A549 (cell line): ENCODE data around the gene ANXA10.

Experiments used
- BCL3 ChIP-seq: fragments of >200 bp; sonication (Bioruptor Twin); formaldehyde crosslinking; IDR thresholded peaks from 3 replicates; pipeline ENCODE4 v1.6.1; 2016
- CHD2 ChIP-seq: fragments of 150-350 bp; IDR thresholded peaks from 2 replicates; pipeline ENCODE4 v1.6.1; 2014; ENCODE audit warnings: low read length; ENCODE audit not compliant: partially characterized antibody
- CTCF ChIP-seq: fragments of >200 bp; sonication (Bioruptor Twin); formaldehyde crosslinking; IDR thresholded peaks from 3 replicates; pipeline ENCODE4 v1.5.1; 2016
- EP300 ChIP-seq, 2 experiments: fragments of >200 bp; sonication (Bioruptor Twin); formaldehyde crosslinking; IDR thresholded peaks; 2 replicates in 1 of 2; 3 replicates in 1 of 2; pipeline ENCODE4 v1.6.1; 2016 to 2017
- HOXB13 ChIP-seq: fragments of 250-450 bp; sonication (Bioruptor Pico); IDR thresholded peaks from 2 replicates; pipeline ENCODE4 v1.5.0; 2020; ENCODE audit warnings: low read depth, mild to moderate bottlenecking, moderate library complexity
- JUN ChIP-seq, 2 experiments: fragments of >200 bp; sonication (Bioruptor Twin); formaldehyde crosslinking; IDR thresholded peaks; 2 replicates in 1 of 2; 3 replicates in 1 of 2; pipeline ENCODE4 v1.6.1; 2016 to 2017
- MYC ChIP-seq: IDR thresholded peaks from 2 replicates; pipeline ENCODE4 v1.6.1; 2012; ENCODE audit warnings: mild to moderate bottlenecking, inconsistent platforms, low read length, improper control_type of control experiment, borderline replicate concordance
- POLR2A ChIP-seq: IDR thresholded peaks from 2 replicates; pipeline ENCODE4 v1.6.1; 2012; ENCODE audit warnings: mild to moderate bottlenecking, low read length
- RAD21 ChIP-seq, 2 experiments: fragments of >200 bp in 1 of 2; sonication (Bioruptor Twin) in 1 of 2; formaldehyde crosslinking in 1 of 2; IDR thresholded peaks in 1 of 2; conservative IDR thresholded peaks in 1 of 2; 2 replicates in 1 of 2; 3 replicates in 1 of 2; pipeline ENCODE4 v1.6.1; 2012 to 2018; ENCODE audit warnings: inconsistent platforms in 1 of 2
- REST ChIP-seq: fragments of 200-600 bp; sonication (generic); IDR thresholded peaks from 2 replicates; pipeline ENCODE4 v1.6.1; 2016; ENCODE audit warnings: antibody characterized with exemption, mild to moderate bottlenecking, moderate library complexity
- TF ChIP-seq, protein P1 (sequence below): IDR thresholded peaks from 2 replicates; pipeline ENCODE4 v1.6.1; 2012

GRCh38 chr4:168200685-168201084 is 108.3 kb downstream of the ANXA10 start:
- TF ChIP-seq CTCF = no peak
- TF ChIP-seq HOXB13 (CRISPR knock-in tag) = no peak
- no peak for TF ChIP-seq REST
- no peak for TF ChIP-seq RAD21 (conservative IDR thresholded peaks at IDR 0.05 in 1 of 2, IDR thresholded peaks at IDR 0.05 in 1 of 2)
- no peak for TF ChIP-seq EP300 (IDR thresholded peaks at IDR 0.05)
- no peak for TF ChIP-seq MYC
- TF ChIP-seq JUN (IDR thresholded peaks at IDR 0.05) = no peak
- TF ChIP-seq CHD2 = no peak
- TF ChIP-seq, protein P1, sequence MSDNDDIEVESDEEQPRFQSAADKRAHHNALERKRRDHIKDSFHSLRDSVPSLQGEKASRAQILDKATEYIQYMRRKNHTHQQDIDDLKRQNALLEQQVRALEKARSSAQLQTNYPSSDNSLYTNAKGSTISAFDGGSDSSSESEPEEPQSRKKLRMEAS = no peak
- no peak for TF ChIP-seq POLR2A
- TF ChIP-seq BCL3 = no peak
